ENCODE data around the gene MAP9. TPM values are rescaled to one million over a fixed set of nuclear protein-coding genes. Genes with fewer than 3 reads are reported as not detected.

The MAP9 gene
- total RNA-seq, 1 donor = 18.1 TPM

- Histone ChIP-seq H2AFZ (ENCODE audit: low read length) (no peak overlapping the region), H3K4me3 (ENCODE audit: insufficient read depth, low read length) (no peak overlapping the region), H3K79me2 (ENCODE audit: insufficient read depth, low read length) (no peaks in the 10 kb centered on the region), H3K9me3 (ENCODE audit: low read depth, low read length) (no peaks in the 10 kb centered on the region), H3K27ac (ENCODE audit: low read depth, low read length) (no peak overlapping the region), H4K20me1 (ENCODE audit: insufficient read depth, low read length) (no peaks in the 10 kb centered on the region), H3K27me3 (ENCODE audit: insufficient read depth, low read length) (no peaks in the 10 kb centered on the region), H3K4me1 (ENCODE audit: insufficient read depth, low read length) (no peaks in the 10 kb centered on the region), H3K4me2 (ENCODE audit: insufficient read depth, low read length) (no peak overlapping the region), H3K36me3 (ENCODE audit: insufficient read depth, low read length) (no peaks in the 10 kb centered on the region)
- no peak for DNase-seq (ENCODE audit: insufficient read length, low spot score, missing footprints)
- TF ChIP-seq CTCF (IDR thresholded peaks at IDR 0.05; ENCODE audit: extremely low read depth, low read depth, low read length) = no peak
These were observed 69.0 kb downstream of the MAP9 start for GRCh38 chr4:155307731-155308277.

GRCh38 chr4:155305619-155306018 is 71.1 kb downstream of the MAP9 start:
- Histone ChIP-seq H3K4me3 (ENCODE audit: insufficient read depth, low read length) (no peak overlapping the region), H3K36me3 (ENCODE audit: insufficient read depth, low read length) (no peaks in the 10 kb centered on the region), H3K79me2 (ENCODE audit: insufficient read depth, low read length) (no peaks in the 10 kb centered on the region), H3K27ac (ENCODE audit: low read depth, low read length) (no peak overlapping the region), H4K20me1 (ENCODE audit: insufficient read depth, low read length) (no peaks in the 10 kb centered on the region), H3K4me2 (ENCODE audit: insufficient read depth, low read length) (no peak overlapping the region), H3K9me3 (ENCODE audit: low read depth, low read length) (no peaks in the 10 kb centered on the region), H3K4me1 (ENCODE audit: insufficient read depth, low read length) (no peaks in the 10 kb centered on the region), H3K27me3 (ENCODE audit: insufficient read depth, low read length) (no peaks in the 10 kb centered on the region), H2AFZ (ENCODE audit: low read length) (no peak overlapping the region)
- DNase-seq (ENCODE audit: insufficient read length, low spot score, missing footprints) = no peak
- TF ChIP-seq CTCF (IDR thresholded peaks at IDR 0.05; ENCODE audit: extremely low read depth, low read depth, low read length) = no peak

- no peaks in the 10 kb centered on the region for H3K36me3 ChIP-seq (ENCODE audit: insufficient read depth, low read length)
- H3K4me2 ChIP-seq (ENCODE audit: insufficient read depth, low read length) = no peak overlapping the region
- no peaks in the 10 kb centered on the region for H3K27me3 ChIP-seq (ENCODE audit: insufficient read depth, low read length)
- no peaks in the 10 kb centered on the region for H4K20me1 ChIP-seq (ENCODE audit: insufficient read depth, low read length)
- TF ChIP-seq CTCF (IDR thresholded peaks at IDR 0.05; ENCODE audit: extremely low read depth, low read depth, low read length) = no peak
- DNase-seq (ENCODE audit: insufficient read length, low spot score, missing footprints) = no peak
- no peak overlapping the region for H2AFZ ChIP-seq (ENCODE audit: low read length)
- no peak overlapping the region for H3K27ac ChIP-seq (ENCODE audit: low read depth, low read length)
- no peak overlapping the region for H3K4me3 ChIP-seq (ENCODE audit: insufficient read depth, low read length)
- H3K4me1 ChIP-seq (ENCODE audit: insufficient read depth, low read length) = no peaks in the 10 kb centered on the region
- no peaks in the 10 kb centered on the region for H3K79me2 ChIP-seq (ENCODE audit: insufficient read depth, low read length)
- H3K9me3 ChIP-seq (ENCODE audit: low read depth, low read length) = no peaks in the 10 kb centered on the region
These were observed 72.4 kb downstream of the MAP9 start for GRCh38 chr4:155304375-155304774.

- TF ChIP-seq CTCF (IDR thresholded peaks at IDR 0.05; ENCODE audit: extremely low read depth, low read depth, low read length) = no peak
- Histone ChIP-seq H3K4me3 (ENCODE audit: insufficient read depth, low read length) (no peak overlapping the region), H3K27ac (ENCODE audit: low read depth, low read length) (no peak overlapping the region), H3K9me3 (ENCODE audit: low read depth, low read length) (no peaks in the 10 kb centered on the region), H3K4me1 (ENCODE audit: insufficient read depth, low read length) (no peaks in the 10 kb centered on the region), H4K20me1 (ENCODE audit: insufficient read depth, low read length) (no peaks in the 10 kb centered on the region), H2AFZ (ENCODE audit: low read length) (no peak overlapping the region), H3K36me3 (ENCODE audit: insufficient read depth, low read length) (no peaks in the 10 kb centered on the region), H3K27me3 (ENCODE audit: insufficient read depth, low read length) (no peaks in the 10 kb centered on the region), H3K79me2 (ENCODE audit: insufficient read depth, low read length) (no peaks in the 10 kb centered on the region), H3K4me2 (ENCODE audit: insufficient read depth, low read length) (no peak overlapping the region)
- DNase-seq (ENCODE audit: insufficient read length, low spot score, missing footprints) = no peak
These were observed 77.7 kb downstream of the MAP9 start for GRCh38 chr4:155299103-155299502.

Small RNA genes within 50 kb of the gene (small RNA-seq; reads per million reads assigned to genes)
- gene AC097467.4 (not detected), gene YWHAEP4 (not detected)

Other genes starting within 250 kb of the MAP9 start
- under 0.01 and 0.36 TPM in 2 replicates for gene NPY2R, start 168.3 kb downstream of the MAP9 start, total RNA-seq